B cell (primary cell): ENCODE data around the gene PAM16.

ENCODE experiments used
- CTCF ChIP-seq: fragments of 200-600 bp; IDR thresholded peaks from one replicate; pipeline ENCODE4 v1.8.0; 2022; ENCODE audit warnings: antibody characterized with exemption, mild to moderate bottlenecking
- EZH2 ChIP-seq: IDR thresholded peaks from 2 replicates; pipeline ENCODE4 v1.6.1; 2012; ENCODE audit warnings: borderline replicate concordance, low read depth, mild to moderate bottlenecking, moderate library complexity, low read length; ENCODE audit not compliant: insufficient read depth, poor library complexity, severe bottlenecking

- TF ChIP-seq CTCF (no peak), EZH2 (no peak)
These were observed 9.5 kb upstream of the PAM16 start for GRCh38 chr16:4360538-4361021.
